ENCODE measurements around the gene CLRN2. TPM values are rescaled to one million over a fixed set of nuclear protein-coding genes. Genes with fewer than 3 reads are reported as not detected.

CLRN2 gene
- total and polyA plus RNA-seq, 2 donors (not counting 3 experiments of a cell fraction or from before 2014, with no cell fraction given), result not detected

DNA sequence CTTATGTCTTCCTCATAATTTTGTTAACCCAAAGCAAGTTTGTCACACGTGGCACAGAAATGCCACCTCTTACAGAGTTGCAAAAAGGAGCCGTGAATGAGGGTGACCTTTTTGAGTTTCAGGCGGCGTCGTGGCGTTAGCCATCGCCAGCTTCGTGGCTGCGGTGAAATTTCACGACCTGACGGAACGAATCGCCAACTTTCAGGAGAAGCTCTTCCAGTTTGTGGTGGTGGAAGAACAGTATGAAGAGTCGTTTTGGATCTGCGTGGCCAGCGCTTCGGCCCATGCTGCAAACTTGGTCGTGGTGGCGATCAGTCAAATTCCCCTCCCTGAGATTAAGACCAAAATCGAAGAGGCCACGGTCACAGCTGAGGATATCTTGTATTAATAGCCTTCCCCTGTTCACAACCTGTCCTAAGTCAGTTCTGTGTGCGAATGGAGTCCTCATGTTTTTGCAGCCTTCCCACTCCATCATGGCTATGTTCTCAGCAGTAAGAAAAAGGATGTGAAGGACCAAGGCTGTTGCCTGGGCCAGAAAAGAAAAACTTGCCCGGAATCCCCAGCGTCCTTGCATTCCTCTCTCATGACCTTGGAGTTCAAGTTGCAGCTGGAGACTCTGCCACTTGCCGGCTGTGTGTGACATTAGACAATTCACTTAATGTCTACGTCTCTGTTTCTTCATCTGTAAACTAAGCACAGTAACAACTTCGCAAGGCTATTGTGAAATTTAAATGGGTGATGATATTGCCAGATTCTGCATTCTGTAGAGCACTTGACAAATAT lies 11.9 kb downstream of the CLRN2 start:
- H3K4me1 ChIP-seq (ENCODE audit: control insufficient read depth, extremely low read depth, insufficient read depth, low read length), result no peaks in the 10 kb centered on the region
- DNase-seq (ENCODE audit: low read depth, low spot score) (no peak), FAIRE-seq (no peak)
- H3K4me3 ChIP-seq (replicated peaks in 1 of 3; ENCODE audit: insufficient read depth in 1 of 3, low read depth in 1 of 3, low read length in 3 of 3), result no peak overlapping the region
- no peak overlapping the region for H3K27ac ChIP-seq (ENCODE audit: insufficient read depth, low read depth, low read length)
- H4K20me1 ChIP-seq (replicated peaks; ENCODE audit: control insufficient read depth, extremely low read depth, insufficient read depth, low read length), result no peaks in the 10 kb centered on the region
- H3K9me1 ChIP-seq (replicated peaks; ENCODE audit: control insufficient read depth, extremely low read depth, insufficient read depth, low read length), result no peaks in the 10 kb centered on the region
- H3K36me3 ChIP-seq (ENCODE audit: control insufficient read depth in 2 of 2, extremely low read depth in 1 of 2, insufficient read depth in 2 of 2, low read length in 2 of 2), result no peaks in the 10 kb centered on the region
- H3K9me3 ChIP-seq (replicated peaks; ENCODE audit: control insufficient read depth, insufficient read depth, low read length), result no peaks in the 10 kb centered on the region
- dilution Hi-C loops (cut with MboI; ENCODE audit: extremely low pct_ligation_motif_present, low sequenced_read_pairs), result no loop called here
- ChIA-PET POLR2A (no interaction called here), CTCF (no interaction called here)
- intact Hi-C loops (cut with micrococcal nuclease), result no loop called here
- H3K27me3 ChIP-seq (ENCODE audit: control insufficient read depth in 2 of 2, insufficient read depth in 2 of 2, low read length in 2 of 2), result peaks cover 0 to 2% of the 10 kb centered on the region in 2 experiments
- no peak for TF ChIP-seq MYC (IDR thresholded peaks at IDR 0.05; ENCODE audit: low read depth, low read length)
- TF ChIP-seq JUN (IDR thresholded peaks at IDR 0.05; ENCODE audit: borderline replicate concordance, insufficient read depth, insufficient read length, low read depth), result no peak
- TF ChIP-seq GATA2 (IDR thresholded peaks at IDR 0.05; ENCODE audit: insufficient read depth, insufficient read length, low read depth, low read length), result no peak
- TF ChIP-seq, protein P1, sequence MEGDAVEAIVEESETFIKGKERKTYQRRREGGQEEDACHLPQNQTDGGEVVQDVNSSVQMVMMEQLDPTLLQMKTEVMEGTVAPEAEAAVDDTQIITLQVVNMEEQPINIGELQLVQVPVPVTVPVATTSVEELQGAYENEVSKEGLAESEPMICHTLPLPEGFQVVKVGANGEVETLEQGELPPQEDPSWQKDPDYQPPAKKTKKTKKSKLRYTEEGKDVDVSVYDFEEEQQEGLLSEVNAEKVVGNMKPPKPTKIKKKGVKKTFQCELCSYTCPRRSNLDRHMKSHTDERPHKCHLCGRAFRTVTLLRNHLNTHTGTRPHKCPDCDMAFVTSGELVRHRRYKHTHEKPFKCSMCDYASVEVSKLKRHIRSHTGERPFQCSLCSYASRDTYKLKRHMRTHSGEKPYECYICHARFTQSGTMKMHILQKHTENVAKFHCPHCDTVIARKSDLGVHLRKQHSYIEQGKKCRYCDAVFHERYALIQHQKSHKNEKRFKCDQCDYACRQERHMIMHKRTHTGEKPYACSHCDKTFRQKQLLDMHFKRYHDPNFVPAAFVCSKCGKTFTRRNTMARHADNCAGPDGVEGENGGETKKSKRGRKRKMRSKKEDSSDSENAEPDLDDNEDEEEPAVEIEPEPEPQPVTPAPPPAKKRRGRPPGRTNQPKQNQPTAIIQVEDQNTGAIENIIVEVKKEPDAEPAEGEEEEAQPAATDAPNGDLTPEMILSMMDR (IDR thresholded peaks at IDR 0.05; ENCODE audit: extremely low read depth in 1 of 2, insufficient read depth in 1 of 2, low read depth in 1 of 2, low read length in 2 of 2), result no peak
- no peak for TF ChIP-seq POLR2A (IDR thresholded peaks at IDR 0.05; ENCODE audit: low read depth, low read length)
- TF ChIP-seq, protein P2, sequence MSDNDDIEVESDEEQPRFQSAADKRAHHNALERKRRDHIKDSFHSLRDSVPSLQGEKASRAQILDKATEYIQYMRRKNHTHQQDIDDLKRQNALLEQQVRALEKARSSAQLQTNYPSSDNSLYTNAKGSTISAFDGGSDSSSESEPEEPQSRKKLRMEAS (IDR thresholded peaks at IDR 0.05; ENCODE audit: insufficient read depth, insufficient read length), result no peak
- no peak for TF ChIP-seq FOS (IDR thresholded peaks at IDR 0.05; ENCODE audit: borderline replicate concordance, insufficient read depth, low read length)
- TF ChIP-seq EZH2 (IDR thresholded peaks at IDR 0.05; ENCODE audit: borderline replicate concordance, low read depth, low read length, severe bottlenecking), result no peak
- no peak for TF ChIP-seq POLR2AphosphoS5 (IDR thresholded peaks at IDR 0.05; ENCODE audit: insufficient read depth, low read depth, low read length)
- no TSS peak for BruUV-seq (replicated peaks)
- no peak overlapping the region for H3K4me2 ChIP-seq (ENCODE audit: insufficient read depth, low read length)
- no peak overlapping the region for H3K9ac ChIP-seq (replicated peaks; ENCODE audit: extremely low read depth, insufficient read depth, low read length)
- no peaks in the 10 kb centered on the region for H3K79me2 ChIP-seq (ENCODE audit: control insufficient read depth, insufficient read depth, low read length)
- H2AFZ ChIP-seq (ENCODE audit: low read depth, low read length), result no peak overlapping the region
